Mucosa of rectum (tissue), 2 donors: ENCODE results near the gene MTCH2.

Experiments used
- H3K27ac ChIP-seq, 2 donors: one replicate each; pipeline ENCODE4 v1.7.0; 2013; ENCODE audit warnings: inconsistent platforms in 2 of 2, low read depth in 2 of 2, low read length in 2 of 2
- H3K27me3 ChIP-seq, 2 donors: one replicate each; pipeline ENCODE4 v1.7.0; 2013; ENCODE audit warnings: low read length in 2 of 2; ENCODE audit not compliant: control insufficient read depth in 2 of 2, insufficient read depth in 2 of 2
- H3K36me3 ChIP-seq, 2 donors: one replicate each; pipeline ENCODE4 v1.7.0; 2013; ENCODE audit warnings: low read length in 2 of 2; ENCODE audit not compliant: control insufficient read depth in 2 of 2, insufficient read depth in 2 of 2
- H3K4me1 ChIP-seq, 2 donors: one replicate each; pipeline ENCODE4 v1.7.0; 2013; ENCODE audit warnings: low read length in 2 of 2, mild to moderate bottlenecking in 1 of 2; ENCODE audit not compliant: control insufficient read depth in 2 of 2, insufficient read depth in 2 of 2
- H3K4me3 ChIP-seq, 2 donors: one replicate each; pipeline ENCODE4 v1.7.0; 2013; ENCODE audit warnings: low read length in 2 of 2
- H3K9ac ChIP-seq, 2 donors: one replicate each; pipeline ENCODE4 v1.7.0; 2013; ENCODE audit warnings: low read length in 2 of 2, low read depth in 1 of 2, mild to moderate bottlenecking in 1 of 2
- H3K9me3 ChIP-seq, 2 donors: one replicate each; pipeline ENCODE4 v1.7.0; 2013; ENCODE audit warnings: low read length in 2 of 2; ENCODE audit not compliant: control insufficient read depth in 2 of 2
- donor health status: healthy.
- donor health status: Normal muscosa, but diverticular disease.

MTCH2 gene

GRCh38 chr11:47615249-47615648 lies 27.1 kb downstream of the MTCH2 start:
- H3K27ac ChIP-seq = no peak overlapping the region
- H3K4me3 ChIP-seq = no peak overlapping the region
- peaks cover 11 to 18% of the 10 kb centered on the region in 2 donors for H3K36me3 ChIP-seq
- H3K27me3 ChIP-seq = no peaks in the 10 kb centered on the region
- no peak overlapping the region for H3K9ac ChIP-seq
- no peaks in the 10 kb centered on the region for H3K9me3 ChIP-seq
- H3K4me1 ChIP-seq = no peaks in the 10 kb centered on the region

- Histone ChIP-seq H3K9ac (no peak overlapping the region), H3K4me3 (no peak overlapping the region), H3K27ac (no peak overlapping the region), H3K4me1 (no peaks in the 10 kb centered on the region), H3K9me3 (no peaks in the 10 kb centered on the region), H3K27me3 (no peaks in the 10 kb centered on the region), H3K36me3 (peaks cover 0 to 4% of the 10 kb centered on the region in 2 donors)
Observed at GRCh38 chr11:47611348-47611794, 31.0 kb downstream of the MTCH2 start.

- Histone ChIP-seq H3K9me3 (no peaks in the 10 kb centered on the region), H3K4me1 (no peaks in the 10 kb centered on the region), H3K9ac (no peak overlapping the region), H3K4me3 (no peak overlapping the region), H3K27ac (no peak overlapping the region), H3K36me3 (peaks cover 0 to 4% of the 10 kb centered on the region in 2 donors), H3K27me3 (no peaks in the 10 kb centered on the region)
Observed at GRCh38 chr11:47609675-47610074, 32.7 kb downstream of the MTCH2 start.

- Histone ChIP-seq H3K9me3 (no peaks in the 10 kb centered on the region), H3K9ac (no peak overlapping the region), H3K36me3 (peaks cover 0 to 4% of the 10 kb centered on the region in 2 donors), H3K4me3 (no peak overlapping the region), H3K27ac (no peak overlapping the region), H3K4me1 (no peaks in the 10 kb centered on the region), H3K27me3 (no peaks in the 10 kb centered on the region)
Observed at GRCh38 chr11:47607380-47607779, 35.0 kb downstream of the MTCH2 start.

- Histone ChIP-seq H3K36me3 (peaks cover 0 to 4% of the 10 kb centered on the region in 2 donors), H3K4me3 (no peak overlapping the region), H3K4me1 (no peaks in the 10 kb centered on the region), H3K9ac (no peak overlapping the region), H3K9me3 (no peaks in the 10 kb centered on the region), H3K27me3 (no peaks in the 10 kb centered on the region), H3K27ac (no peak overlapping the region)
Observed at GRCh38 chr11:47606731-47607130, 35.6 kb downstream of the MTCH2 start.

- H3K4me1 ChIP-seq = no peaks in the 10 kb centered on the region
- H3K9ac ChIP-seq = no peak overlapping the region
- H3K27me3 ChIP-seq = no peaks in the 10 kb centered on the region
- H3K4me3 ChIP-seq = no peak overlapping the region
- peaks cover 0 to 4% of the 10 kb centered on the region in 2 donors for H3K36me3 ChIP-seq
- H3K27ac ChIP-seq = no peak overlapping the region
- H3K9me3 ChIP-seq = no peaks in the 10 kb centered on the region
Observed at GRCh38 chr11:47605921-47606320, 36.4 kb downstream of the MTCH2 start.

- H3K27me3 ChIP-seq = no peaks in the 10 kb centered on the region
- no peak overlapping the region for H3K27ac ChIP-seq
- H3K9me3 ChIP-seq = no peaks in the 10 kb centered on the region
- H3K4me3 ChIP-seq = no peak overlapping the region
- H3K36me3 ChIP-seq = no peaks in the 10 kb centered on the region
- H3K9ac ChIP-seq = no peak overlapping the region
- no peaks in the 10 kb centered on the region for H3K4me1 ChIP-seq
Observed at GRCh38 chr11:47603295-47603694, 39.1 kb downstream of the MTCH2 start.

GRCh38 chr11:47599902-47600301 lies 42.5 kb downstream of the MTCH2 start:
- Histone ChIP-seq H3K27ac (no peak overlapping the region), H3K27me3 (peaks cover 0 to 6% of the 10 kb centered on the region in 2 donors), H3K36me3 (no peaks in the 10 kb centered on the region), H3K9me3 (no peaks in the 10 kb centered on the region), H3K4me3 (no peak overlapping the region), H3K9ac (no peak overlapping the region), H3K4me1 (no peaks in the 10 kb centered on the region)

- Histone ChIP-seq H3K4me3 (no peak overlapping the region), H3K27ac (no peak overlapping the region), H3K36me3 (no peaks in the 10 kb centered on the region), H3K4me1 (no peaks in the 10 kb centered on the region), H3K27me3 (peaks cover 17 to 30% of the 10 kb centered on the region in 2 donors), H3K9ac (no peak overlapping the region), H3K9me3 (no peaks in the 10 kb centered on the region)
Observed at GRCh38 chr11:47595967-47596366, 46.4 kb downstream of the MTCH2 start.

GRCh38 chr11:47595029-47595428 lies 47.3 kb downstream of the MTCH2 start:
- H3K27ac ChIP-seq = no peak overlapping the region
- no peaks in the 10 kb centered on the region for H3K4me1 ChIP-seq
- H3K27me3 ChIP-seq = peaks cover 17 to 30% of the 10 kb centered on the region in 2 donors
- H3K36me3 ChIP-seq = no peaks in the 10 kb centered on the region
- no peaks in the 10 kb centered on the region for H3K9me3 ChIP-seq
- H3K9ac ChIP-seq = no peak overlapping the region
- H3K4me3 ChIP-seq = no peak overlapping the region
